H1 (cell line): ENCODE results near the gene ADGRG1. TPM values are rescaled to one million over a fixed set of nuclear protein-coding genes. Genes with fewer than 3 reads are reported as not detected.

Source experiments
- CTCF ChIA-PET: fragments of 300-600 bp; sonication (Branson Sonifier 250); formaldehyde crosslinking; loops from one replicate; lab custom pipeline; 2021; ENCODE audit not compliant: partially characterized antibody; lab: Charles Lee
- POLR2A ChIA-PET: fragments of 300-600 bp; sonication (Branson Sonifier 250); formaldehyde crosslinking; loops from one replicate; lab custom pipeline; 2021; ENCODE audit warnings: inconsistent platforms; ENCODE audit not compliant: partially characterized antibody; lab: Charles Lee
- DNase-seq, 2 experiments: peaks; one replicate each; pipeline versions ENCODE4 v3.0.0 to v3.0.0-alpha.2; 2010 to 2022; ENCODE audit warnings: low spot score in 2 of 2, low read depth in 1 of 2, mixed read lengths in 1 of 2
- FAIRE-seq: peaks from 2 replicates; lab custom pipeline; 2011; peaks lifted over from hg19 to GRCh38; lab: Jason Lieb, UNC
- H2AFZ ChIP-seq: 2 replicates; pipeline ENCODE4 v1.8.1; 2012; ENCODE audit warnings: low read length, inconsistent platforms
- H2AK5ac ChIP-seq: 2 replicates; pipeline ENCODE4 v1.6.1; 2013; ENCODE audit warnings: low read depth, low read length
- H2BK120ac ChIP-seq: replicated peaks from 2 replicates; pipeline ENCODE3; 2013; ENCODE audit warnings: low read depth, low read length, inconsistent platforms
- H2BK12ac ChIP-seq: 2 replicates; pipeline ENCODE4 v1.6.1; 2013; ENCODE audit warnings: low read depth, low read length
- H2BK15ac ChIP-seq: 2 replicates; pipeline ENCODE4 v1.6.1; 2013; ENCODE audit warnings: low read length
- H2BK20ac ChIP-seq: 2 replicates; pipeline ENCODE4 v1.6.1; 2013; ENCODE audit warnings: low read length
- H2BK5ac ChIP-seq: 2 replicates; pipeline ENCODE4 v1.6.1; 2013; ENCODE audit warnings: low read depth, low read length
- H3K14ac ChIP-seq: 2 replicates; pipeline ENCODE4 v1.6.1; 2013; ENCODE audit warnings: inconsistent platforms; ENCODE audit not compliant: insufficient read length
- H3K18ac ChIP-seq: 2 replicates; pipeline ENCODE4 v1.6.1; 2013; ENCODE audit warnings: low read length; ENCODE audit errors: extremely low read depth
- H3K23ac ChIP-seq: 2 replicates; pipeline ENCODE4 v1.6.1; 2013; ENCODE audit warnings: inconsistent platforms; ENCODE audit not compliant: insufficient read length
- H3K23me2 ChIP-seq: 2 replicates; pipeline ENCODE4 v1.6.1; 2013; ENCODE audit warnings: low read depth, low read length
- H3K27ac ChIP-seq: 2 replicates; pipeline ENCODE4 v1.6.1; 2011; ENCODE audit warnings: low read depth, low read length, inconsistent platforms
- H3K27me3 ChIP-seq, 4 experiments: replicated peaks in 1 of 4; 1 replicate in 1 of 4; 2 replicates in 3 of 4; pipeline versions ENCODE4 v1.6.1 to v1.8.1; 2011 to 2013; ENCODE audit warnings: low read length in 3 of 4, mild to moderate bottlenecking in 3 of 4, inconsistent platforms in 2 of 4, mixed read lengths in 2 of 4, moderate library complexity in 1 of 4; ENCODE audit not compliant: control insufficient read depth in 3 of 4, insufficient read depth in 3 of 4; ENCODE audit errors: extremely low read depth in 1 of 4
- H3K36me3 ChIP-seq, 4 experiments: 2 replicates each; pipeline versions ENCODE4 v1.6.1 to v1.8.1; 2011 to 2013; ENCODE audit warnings: mild to moderate bottlenecking in 4 of 4, low read length in 3 of 4, moderate library complexity in 2 of 4, control low read depth in 1 of 4, inconsistent platforms in 1 of 4; ENCODE audit not compliant: insufficient read depth in 4 of 4, control insufficient read depth in 2 of 4
- H3K4ac ChIP-seq: replicated peaks from 2 replicates; pipeline ENCODE3; 2013; ENCODE audit warnings: low read length, low read depth, mixed read lengths, inconsistent platforms; ENCODE audit not compliant: insufficient read length
- H3K4me1 ChIP-seq, 4 experiments: replicated peaks in 1 of 4; 1 replicate in 1 of 4; 2 replicates in 3 of 4; pipeline versions ENCODE4 v1.6.1 to v1.8.1; 2011 to 2013; ENCODE audit warnings: low read length in 3 of 4, inconsistent platforms in 2 of 4, mixed read lengths in 1 of 4; ENCODE audit not compliant: insufficient read depth in 4 of 4, control insufficient read depth in 3 of 4
- H3K4me2 ChIP-seq, 2 experiments: 2 replicates each; pipeline versions ENCODE4 v1.6.1 to v1.8.1; 2011 to 2013; ENCODE audit warnings: low read depth in 2 of 2, low read length in 2 of 2, control low read depth in 1 of 2, inconsistent platforms in 1 of 2, mild to moderate bottlenecking in 1 of 2; ENCODE audit not compliant: insufficient read depth in 1 of 2
- H3K4me3 ChIP-seq, 4 experiments: fragments of 200-600, 300-600 bp in 1 of 4; sonication (generic), shearing (Covaris generic), sonication (Bioruptor Twin) in 1 of 4; 2 replicates each; pipeline versions ENCODE4 v1.5.1 to v1.8.1; 2011 to 2016; ENCODE audit warnings: low read length in 4 of 4, low read depth in 3 of 4, control low read depth in 2 of 4, inconsistent platforms in 2 of 4, mild to moderate bottlenecking in 2 of 4, mixed read lengths in 1 of 4, moderate library complexity in 1 of 4; ENCODE audit not compliant: insufficient read depth in 2 of 4; ENCODE audit errors: extremely low read depth in 1 of 4
- H3K56ac ChIP-seq: replicated peaks from 2 replicates; pipeline ENCODE3; 2013; ENCODE audit warnings: low read depth, mild to moderate bottlenecking, mixed read lengths, low read length, inconsistent platforms; ENCODE audit not compliant: insufficient read length
- H3K79me1 ChIP-seq: 2 replicates; pipeline ENCODE4 v1.6.1; 2013; ENCODE audit warnings: low read depth, low read length, control low read depth
- H3K79me2 ChIP-seq, 2 experiments: 2 replicates each; pipeline versions ENCODE4 v1.6.1 to v1.8.1; 2012 to 2013; ENCODE audit warnings: low read length in 2 of 2, mild to moderate bottlenecking in 2 of 2, inconsistent platforms in 1 of 2; ENCODE audit not compliant: insufficient read depth in 2 of 2, control insufficient read depth in 1 of 2
- H3K9ac ChIP-seq, 4 experiments: replicated peaks in 1 of 4; 1 replicate in 1 of 4; 2 replicates in 3 of 4; pipeline versions ENCODE4 v1.6.1 to v1.8.1; 2011 to 2013; ENCODE audit warnings: low read depth in 3 of 4, low read length in 3 of 4, control low read depth in 2 of 4, mild to moderate bottlenecking in 2 of 4, moderate library complexity in 2 of 4, inconsistent platforms in 1 of 4; ENCODE audit errors: extremely low read depth in 1 of 4
- H3K9me3 ChIP-seq, 2 experiments: 2 replicates each; pipeline versions ENCODE4 v1.6.1 to v1.8.1; 2012 to 2013; ENCODE audit warnings: mild to moderate bottlenecking in 2 of 2, moderate library complexity in 2 of 2, control low read depth in 1 of 2, inconsistent platforms in 1 of 2, low read depth in 1 of 2, low read length in 1 of 2, mixed read lengths in 1 of 2; ENCODE audit not compliant: insufficient read depth in 2 of 2
- H4K20me1 ChIP-seq, 2 experiments: replicated peaks in 1 of 2; 2 replicates each; pipeline versions ENCODE3 to v1.8.1; 2011 to 2013; ENCODE audit warnings: inconsistent platforms in 2 of 2, low read length in 2 of 2, mild to moderate bottlenecking in 1 of 2; ENCODE audit not compliant: insufficient read depth in 2 of 2, control insufficient read depth in 1 of 2
- H4K5ac ChIP-seq: 2 replicates; pipeline ENCODE4 v1.6.1; 2013; ENCODE audit warnings: low read length, low read depth, mixed read lengths, inconsistent platforms; ENCODE audit not compliant: insufficient read length
- H4K8ac ChIP-seq: 2 replicates; pipeline ENCODE4 v1.8.0; 2013; ENCODE audit warnings: mild to moderate bottlenecking, moderate library complexity, low read length, inconsistent platforms; ENCODE audit not compliant: insufficient read depth; ENCODE audit errors: extremely low read depth
- H4K91ac ChIP-seq: replicated peaks from 2 replicates; pipeline ENCODE3; 2013; ENCODE audit warnings: low read length, mixed read lengths, inconsistent platforms; ENCODE audit not compliant: insufficient read length
- CHD2 ChIP-seq: IDR thresholded peaks from 2 replicates; pipeline ENCODE4 v1.6.1; 2012; ENCODE audit warnings: low read length, improper control_type of control experiment
- EP300 ChIP-seq, 2 experiments: IDR thresholded peaks; 1 replicate in 1 of 2; 2 replicates in 1 of 2; pipeline ENCODE4 v1.6.1; 2011 to 2012; ENCODE audit warnings: low read depth in 2 of 2, low read length in 2 of 2, mild to moderate bottlenecking in 2 of 2, borderline replicate concordance in 1 of 2, inconsistent platforms in 1 of 2, moderate library complexity in 1 of 2
- HDAC2 ChIP-seq, 2 experiments: fragments of 300-600 bp in 1 of 2; sonication (generic) in 1 of 2; IDR thresholded peaks; 2 replicates each; pipeline ENCODE4 v1.6.1; 2011 to 2012; ENCODE audit warnings: low read depth in 2 of 2, low read length in 2 of 2, mild to moderate bottlenecking in 2 of 2, moderate library complexity in 2 of 2, borderline replicate concordance in 1 of 2, inconsistent platforms in 1 of 2
- NRF1 ChIP-seq: IDR thresholded peaks from 2 replicates; pipeline ENCODE4 v1.6.1; 2011; ENCODE audit warnings: mild to moderate bottlenecking, low read depth, low read length, improper control_type of control experiment
- POLR2A ChIP-seq, 2 experiments: IDR thresholded peaks; 1 replicate in 1 of 2; 2 replicates in 1 of 2; pipeline ENCODE4 v1.6.1; 2011; ENCODE audit warnings: low read depth in 2 of 2, low read length in 2 of 2, mild to moderate bottlenecking in 2 of 2; ENCODE audit errors: control extremely low read depth in 1 of 2
- POLR2AphosphoS5 ChIP-seq: IDR thresholded peaks from 2 replicates; pipeline ENCODE4 v1.6.1; 2011; ENCODE audit warnings: low read depth, low read length
- SIX5 ChIP-seq: IDR thresholded peaks from 2 replicates; pipeline ENCODE4 v1.6.1; 2011; ENCODE audit warnings: mild to moderate bottlenecking, low read depth, low read length
- SP1 ChIP-seq: IDR thresholded peaks from 2 replicates; pipeline ENCODE4 v1.6.1; 2011; ENCODE audit warnings: low read depth, low read length
- TCF12 ChIP-seq: IDR thresholded peaks from 2 replicates; pipeline ENCODE4 v1.6.1; 2011; ENCODE audit warnings: low read depth, mild to moderate bottlenecking, low read length
- WGBS, 2 experiments: shearing (Covaris generic) in 1 of 2; methylation state at CpG; one replicate each; pipeline versions ENCODE4 v1.1.6 to v1.1.7; 2013 to 2015; ENCODE audit warnings: low lambda C conversion rate in 2 of 2, mixed read lengths in 2 of 2, inconsistent platforms in 1 of 2, low coverage in 1 of 2, missing lambda C conversion rate in 1 of 2; ENCODE audit not compliant: insufficient replicate concordance in 2 of 2, insufficient coverage in 1 of 2, insufficient read length in 1 of 2; ENCODE audit errors: extremely low coverage in 1 of 2, missing lambda C conversion rate in 1 of 2; 5-methylcytosine and 5-hydroxymethylcytosine counted together
- polyA plus RNA-seq, 7 experiments: library from polyadenylated mRNA; depleted of rRNA in 3 of 7; stranded (reverse) in 5 of 7; unstranded in 2 of 7; fragments of >200 nt in 5 of 7; fragments of 200-250 nt in 2 of 7; gene quantifications; 1 replicate in 5 of 7; 2 replicates in 1 of 7; 4 replicates in 1 of 7; pipeline versions ENCODE4 v1.2.1 to v1.2.3, GENCODE V29; 2011 to 2013; ENCODE audit warnings: missing spikeins in 2 of 7, mixed read lengths in 2 of 7
- total RNA-seq: library from RNA; stranded (reverse); fragmentation: NEBNext Ultra II Directional; extraction: Animal tissue kit (Norgen Biotek cat#: 25700); gene quantifications from 2 replicates; pipeline ENCODE4 v1.2.1, GENCODE V29; 2021

Gene ADGRG1
- total and polyA plus RNA-seq, 2 of the 8 experiments (the other 6 are each of a cell fraction or from before 2014, with no cell fraction given) = 1.3 to 2.6 TPM

DNA sequence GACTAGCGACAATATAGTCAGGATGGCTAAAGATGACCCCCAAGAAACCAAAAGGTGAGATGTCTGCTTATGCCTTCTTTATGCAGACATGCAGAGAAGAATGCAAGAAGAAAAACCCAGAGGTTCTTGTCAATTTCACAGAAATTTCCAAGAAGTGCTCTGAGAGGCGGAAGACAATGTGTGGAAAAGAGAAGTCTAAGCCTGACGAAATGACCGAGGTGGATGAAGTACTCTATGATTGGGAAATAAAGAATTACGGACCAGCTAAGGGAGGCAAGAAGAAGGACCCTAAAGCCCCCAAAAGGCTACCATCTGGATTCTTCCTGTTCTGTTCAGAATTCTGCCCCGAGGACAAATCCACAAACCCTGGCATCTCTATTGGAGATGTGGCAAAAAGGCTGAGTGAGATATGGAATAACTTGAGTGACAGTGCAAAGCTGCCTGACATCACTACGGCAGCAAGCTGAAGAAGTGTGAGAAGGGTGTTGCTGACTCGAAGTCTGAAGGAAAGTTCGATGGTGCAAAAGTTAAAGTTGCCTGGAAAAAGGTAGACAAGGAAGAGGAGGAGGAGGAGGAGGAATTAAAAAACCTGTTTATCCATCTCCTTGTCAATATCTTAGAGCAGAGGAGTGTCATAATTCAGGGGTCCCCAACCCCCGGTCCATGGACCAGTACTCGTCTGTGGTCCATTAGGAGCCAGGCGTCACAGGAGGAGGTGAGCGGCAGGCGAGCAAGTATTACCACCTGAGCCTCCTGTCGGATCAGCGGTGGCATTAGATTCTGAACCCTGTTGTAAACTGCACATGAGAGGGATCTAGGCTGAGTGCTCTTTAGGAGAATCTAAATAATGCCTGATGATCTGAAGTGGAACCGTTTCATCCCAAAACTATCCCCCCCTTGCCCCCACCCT is 25.1 kb upstream of the ADGRG1 start:
- no peak overlapping the region for H3K23ac ChIP-seq
- H4K91ac ChIP-seq = no peak overlapping the region
- no peak overlapping the region for H3K4me3 ChIP-seq
- no peak overlapping the region for H2BK120ac ChIP-seq
- no peak overlapping the region for H2AK5ac ChIP-seq
- no peaks in the 10 kb centered on the region for H3K79me1 ChIP-seq
- H3K9me3 ChIP-seq = no peaks in the 10 kb centered on the region
- no peak overlapping the region for H2BK12ac ChIP-seq
- H3K79me2 ChIP-seq = no peaks in the 10 kb centered on the region
- H3K4me2 ChIP-seq = no peak overlapping the region
- no peaks in the 10 kb centered on the region; a peak in 1 of 7 replicates for H3K27me3 ChIP-seq
- no peak overlapping the region for H3K56ac ChIP-seq
- H3K18ac ChIP-seq = no peak overlapping the region
- peak overlapping the region; percentile 63 for H3K4ac ChIP-seq
- ChIA-PET POLR2A (interaction anchor here (0.7 kb wide), 1 partner anchor 12 kb away, joined by 3 read pairs; no protein-coding TSS in a partner anchor), CTCF (interaction anchor here (2.3 to 8.5 kb wide), 6 partner anchors 12 to 45 kb away, joined by 6 to 111 read pairs (median 40); partner anchors contain the start of gene ADGRG1)
- TF ChIP-seq NRF1 = no peak
- no peak for TF ChIP-seq TCF12
- no peak for TF ChIP-seq EP300 (IDR thresholded peaks at IDR 0.05; ENCODE audit: borderline replicate concordance in 1 of 2, low read depth in 2 of 2, low read length in 2 of 2)
- TF ChIP-seq SIX5 = no peak
- TF ChIP-seq POLR2A (IDR thresholded peaks at IDR 0.05; ENCODE audit: control extremely low read depth in 1 of 2, low read depth in 2 of 2, low read length in 2 of 2) = no peak
- no peak for TF ChIP-seq SP1
- no peak for TF ChIP-seq CHD2
- no peak for TF ChIP-seq HDAC2 (IDR thresholded peaks at IDR 0.05; ENCODE audit: borderline replicate concordance in 1 of 2, low read depth in 2 of 2, low read length in 2 of 2)
- no peak for TF ChIP-seq POLR2AphosphoS5
- no peak overlapping the region for H3K27ac ChIP-seq
- no peak overlapping the region for H2AFZ ChIP-seq
- FAIRE-seq (no peak), DNase-seq (no peak)
- H3K4me1 ChIP-seq = no peaks in the 10 kb centered on the region; a peak in 1 of 7 replicates
- WGBS, 2 experiments = 90% methylated on average over 17 of the region's 17 CpGs; no CpG with 5 or more reads in 1 of the 2 experiments
- no peaks in the 10 kb centered on the region for H3K36me3 ChIP-seq
- no peak overlapping the region for H4K8ac ChIP-seq
- H4K5ac ChIP-seq = no peak overlapping the region
- no peak overlapping the region for H3K14ac ChIP-seq
- H2BK5ac ChIP-seq = no peak overlapping the region
- no peaks in the 10 kb centered on the region for H4K20me1 ChIP-seq
- no peaks in the 10 kb centered on the region for H3K23me2 ChIP-seq
- no peak overlapping the region for H2BK15ac ChIP-seq
- no peak overlapping the region for H2BK20ac ChIP-seq
- no peak overlapping the region for H3K9ac ChIP-seq
